HEK293 (cell line): ENCODE measurements around the gene MAML2.

Experiments
- CTCF ChIA-PET: fragments of 350-600 bp; formaldehyde crosslinking; extraction: SDS; loops from one replicate; lab custom pipeline; 2021; ENCODE audit warnings: antibody characterized with exemption; lab: Yijun Ruan, JAX
- POLR2A ChIA-PET: fragments of 300-600 bp; formaldehyde crosslinking; extraction: SDS; loops from one replicate; lab custom pipeline; 2020; ENCODE audit warnings: antibody characterized with exemption, inconsistent platforms; lab: Yijun Ruan, JAX
- H3K27ac ChIP-seq: fragments of 200-500 bp; sonication (Bioruptor generic); 2 replicates; pipeline ENCODE4 v1.5.1; 2014; ENCODE audit warnings: low read depth, low read length, control low read depth, inconsistent platforms; ENCODE audit errors: extremely low read depth
- H3K36me3 ChIP-seq, 2 experiments: fragments of 200-500 bp in 1 of 2; sonication (Bioruptor generic) in 1 of 2; 1 replicate in 1 of 2; 2 replicates in 1 of 2; pipeline ENCODE4 v1.5.1; 2014 to 2017; ENCODE audit warnings: inconsistent platforms in 2 of 2, low read length in 2 of 2; ENCODE audit not compliant: control insufficient read depth in 2 of 2, insufficient read depth in 1 of 2
- H3K4me1 ChIP-seq: fragments of 200-500 bp; sonication (Bioruptor generic); 2 replicates; pipeline ENCODE4 v1.5.1; 2014; ENCODE audit warnings: mild to moderate bottlenecking, low read length, inconsistent platforms; ENCODE audit not compliant: control insufficient read depth, insufficient read depth
- H3K4me3 ChIP-seq: 2 replicates; pipeline ENCODE4 v1.5.1; 2011; ENCODE audit warnings: low read depth, mild to moderate bottlenecking, control low read depth, low read length, moderate library complexity
- H3K9me3 ChIP-seq: fragments of 200-500 bp; sonication (Bioruptor generic); 2 replicates; pipeline ENCODE4 v1.5.1; 2014; ENCODE audit warnings: low read depth, low read length, inconsistent platforms; ENCODE audit not compliant: control insufficient read depth, insufficient read depth
- EGR2 ChIP-seq: fragments of 450-650 bp; formaldehyde crosslinking; IDR thresholded peaks from 2 replicates; pipeline ENCODE4 v1.5.1; 2016; ENCODE audit warnings: low read depth, missing biosample characterization, missing genetic modification characterization
- GLIS2 ChIP-seq: fragments of 450-650 bp; formaldehyde crosslinking; IDR thresholded peaks from 2 replicates; pipeline ENCODE4 v1.5.1; 2016; ENCODE audit warnings: missing biosample characterization, missing genetic modification characterization
- HIC1 ChIP-seq: fragments of 450-650 bp; formaldehyde crosslinking; IDR thresholded peaks from 2 replicates; pipeline ENCODE4 v1.5.1; 2016; ENCODE audit warnings: missing biosample characterization, missing genetic modification characterization
- HOXD13 ChIP-seq: sonication (generic); formaldehyde crosslinking; IDR thresholded peaks from 2 replicates; pipeline ENCODE4 v1.8.0; 2022; ENCODE audit warnings: missing genetic modification reagents, borderline replicate concordance
- KLF10 ChIP-seq: fragments of 450-650 bp; IDR thresholded peaks from 2 replicates; pipeline ENCODE4 v1.5.1; 2018; ENCODE audit warnings: missing biosample characterization, mild to moderate bottlenecking, missing genetic modification characterization
- KLF16 ChIP-seq: fragments of 450-650 bp; formaldehyde crosslinking; IDR thresholded peaks from 2 replicates; pipeline ENCODE4 v1.5.1; 2017; ENCODE audit warnings: missing biosample characterization, missing genetic modification characterization
- PRDM10 ChIP-seq: fragments of 450-650 bp; formaldehyde crosslinking; IDR thresholded peaks from 2 replicates; pipeline ENCODE4 v1.5.1; 2016; ENCODE audit warnings: missing biosample characterization, missing genetic modification characterization
- TRIM28 ChIP-seq: IDR thresholded peaks from 2 replicates; pipeline ENCODE4 v1.6.1; 2011; ENCODE audit warnings: low read length, control low read depth, borderline replicate concordance
- ZBTB1 ChIP-seq: fragments of 450-650 bp; formaldehyde crosslinking; IDR thresholded peaks from 2 replicates; pipeline ENCODE4 v1.5.1; 2016; ENCODE audit warnings: missing biosample characterization, missing genetic modification characterization
- ZNF132 ChIP-seq: fragments of 450-650 bp; formaldehyde crosslinking; IDR thresholded peaks from 2 replicates; pipeline ENCODE4 v1.5.1; 2017; ENCODE audit warnings: missing biosample characterization, missing genetic modification characterization, borderline replicate concordance
- ZNF202 ChIP-seq: fragments of 450-650 bp; formaldehyde crosslinking; IDR thresholded peaks from 2 replicates; pipeline ENCODE4 v1.5.1; 2016; ENCODE audit warnings: missing biosample characterization, missing genetic modification characterization, borderline replicate concordance
- ZNF221 ChIP-seq: fragments of 450-650 bp; formaldehyde crosslinking; IDR thresholded peaks from 2 replicates; pipeline ENCODE4 v1.5.1; 2017; ENCODE audit warnings: missing biosample characterization, missing genetic modification characterization, borderline replicate concordance
- ZNF239 ChIP-seq: fragments of 450-650 bp; formaldehyde crosslinking; IDR thresholded peaks from 2 replicates; pipeline ENCODE4 v1.5.1; 2016; ENCODE audit warnings: missing biosample characterization, missing genetic modification characterization
- ZNF248 ChIP-seq: fragments of 450-650 bp; formaldehyde crosslinking; IDR thresholded peaks from 2 replicates; pipeline ENCODE4 v1.5.1; 2017; ENCODE audit warnings: missing biosample characterization, missing genetic modification characterization
- ZNF335 ChIP-seq: fragments of 450-650 bp; formaldehyde crosslinking; conservative IDR thresholded peaks from 2 replicates; pipeline ENCODE4 v1.5.1; 2016; ENCODE audit warnings: missing biosample characterization, missing genetic modification characterization
- ZNF341 ChIP-seq: fragments of 450-650 bp; formaldehyde crosslinking; IDR thresholded peaks from 2 replicates; pipeline ENCODE4; 2016; ENCODE audit warnings: low read depth, missing biosample characterization, missing genetic modification characterization
- ZNF426 ChIP-seq: fragments of 450-650 bp; formaldehyde crosslinking; IDR thresholded peaks from 2 replicates; pipeline ENCODE4 v1.5.1; 2017; ENCODE audit warnings: missing biosample characterization, missing genetic modification characterization, mild to moderate bottlenecking, inconsistent platforms, moderate library complexity
- ZNF521 ChIP-seq: fragments of 450-650 bp; formaldehyde crosslinking; IDR thresholded peaks from 2 replicates; pipeline ENCODE4 v1.5.1; 2017; ENCODE audit warnings: missing biosample characterization, mild to moderate bottlenecking, missing genetic modification characterization
- ZNF560 ChIP-seq: fragments of 450-650 bp; formaldehyde crosslinking; IDR thresholded peaks from 2 replicates; pipeline ENCODE4 v1.5.1; 2017; ENCODE audit warnings: missing biosample characterization, missing genetic modification characterization, borderline replicate concordance
- ZNF571 ChIP-seq: fragments of 450-650 bp; formaldehyde crosslinking; IDR thresholded peaks from 2 replicates; pipeline ENCODE4 v1.5.0; 2017; ENCODE audit warnings: missing biosample characterization, missing genetic modification characterization
- ZNF621 ChIP-seq: fragments of 450-650 bp; formaldehyde crosslinking; IDR thresholded peaks from 2 replicates; pipeline ENCODE4 v1.5.1; 2017; ENCODE audit warnings: missing biosample characterization, missing genetic modification characterization
- ZNF623 ChIP-seq: fragments of 450-650 bp; formaldehyde crosslinking; IDR thresholded peaks from 2 replicates; pipeline ENCODE4 v1.5.1; 2016; ENCODE audit warnings: missing biosample characterization, missing genetic modification characterization
- ZNF654 ChIP-seq: fragments of 450-650 bp; formaldehyde crosslinking; IDR thresholded peaks from 2 replicates; pipeline ENCODE4 v1.5.1; 2016; ENCODE audit warnings: low read depth, missing biosample characterization, missing genetic modification characterization
- ZNF843 ChIP-seq: fragments of 450-650 bp; formaldehyde crosslinking; IDR thresholded peaks from 2 replicates; pipeline ENCODE4 v1.5.1; 2016; ENCODE audit warnings: missing biosample characterization, missing genetic modification characterization
- TF ChIP-seq, protein P1 (sequence below): fragments of 450-650 bp; formaldehyde crosslinking; IDR thresholded peaks from 2 replicates; pipeline ENCODE4 v1.5.1; 2016; ENCODE audit warnings: missing biosample characterization, missing genetic modification characterization, low read depth

The MAML2 gene

DNA sequence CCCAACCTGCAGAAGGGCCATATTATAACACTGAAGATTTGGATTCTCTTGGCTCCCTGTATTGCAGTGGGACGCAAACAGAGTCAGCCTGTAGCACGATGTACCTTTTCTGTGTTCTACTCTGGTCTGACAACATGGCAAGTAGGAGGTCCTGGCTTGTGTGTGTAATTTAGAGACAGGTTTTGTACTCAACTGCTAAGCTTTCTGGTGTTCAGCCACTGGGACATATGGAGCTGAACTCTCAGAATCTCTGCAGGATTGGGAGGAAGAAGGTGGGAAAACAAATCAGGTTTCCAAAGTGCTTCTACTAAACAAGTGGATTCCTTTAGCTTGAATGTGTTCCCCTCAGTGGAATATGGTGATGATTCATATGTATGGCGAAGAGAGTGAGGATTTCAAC, 226.6 kb downstream of the MAML2 start:
- Histone ChIP-seq H3K4me3 (no peak overlapping the region), H3K27ac (no peak overlapping the region), H3K36me3 (no peaks in the 10 kb centered on the region), H3K9me3 (no peaks in the 10 kb centered on the region), H3K4me1 (no peaks in the 10 kb centered on the region)
- TF ChIP-seq ZNF202 (tag by site-specific recombination) = no peak
- TF ChIP-seq ZNF239 (tag by site-specific recombination) = no peak
- TF ChIP-seq ZNF654 = no peak
- no peak for TF ChIP-seq HIC1 (tag by site-specific recombination)
- TF ChIP-seq ZNF571 (tag by site-specific recombination) = no peak
- no peak for TF ChIP-seq EGR2 (tag by site-specific recombination)
- TF ChIP-seq ZNF621 = no peak
- TF ChIP-seq KLF16 (tag by site-specific recombination) = no peak
- TF ChIP-seq ZNF341 = no peak
- TF ChIP-seq ZNF221 (tag by site-specific recombination) = no peak
- TF ChIP-seq, protein P1, sequence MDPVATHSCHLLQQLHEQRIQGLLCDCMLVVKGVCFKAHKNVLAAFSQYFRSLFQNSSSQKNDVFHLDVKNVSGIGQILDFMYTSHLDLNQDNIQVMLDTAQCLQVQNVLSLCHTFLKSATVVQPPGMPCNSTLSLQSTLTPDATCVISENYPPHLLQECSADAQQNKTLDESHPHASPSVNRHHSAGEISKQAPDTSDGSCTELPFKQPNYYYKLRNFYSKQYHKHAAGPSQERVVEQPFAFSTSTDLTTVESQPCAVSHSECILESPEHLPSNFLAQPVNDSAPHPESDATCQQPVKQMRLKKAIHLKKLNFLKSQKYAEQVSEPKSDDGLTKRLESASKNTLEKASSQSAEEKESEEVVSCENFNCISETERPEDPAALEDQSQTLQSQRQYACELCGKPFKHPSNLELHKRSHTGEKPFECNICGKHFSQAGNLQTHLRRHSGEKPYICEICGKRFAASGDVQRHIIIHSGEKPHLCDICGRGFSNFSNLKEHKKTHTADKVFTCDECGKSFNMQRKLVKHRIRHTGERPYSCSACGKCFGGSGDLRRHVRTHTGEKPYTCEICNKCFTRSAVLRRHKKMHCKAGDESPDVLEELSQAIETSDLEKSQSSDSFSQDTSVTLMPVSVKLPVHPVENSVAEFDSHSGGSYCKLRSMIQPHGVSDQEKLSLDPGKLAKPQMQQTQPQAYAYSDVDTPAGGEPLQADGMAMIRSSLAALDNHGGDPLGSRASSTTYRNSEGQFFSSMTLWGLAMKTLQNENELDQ (tag by site-specific recombination) = no peak
- TF ChIP-seq ZNF560 = no peak
- no peak for TF ChIP-seq ZNF521 (tag by site-specific recombination)
- ChIA-PET POLR2A (no interaction called here), CTCF (interaction anchor here (0.7 to 1.6 kb wide), 2 partner anchors 14 to 16 kb away, joined by 3 read pairs; no protein-coding TSS in a partner anchor)

DNA sequence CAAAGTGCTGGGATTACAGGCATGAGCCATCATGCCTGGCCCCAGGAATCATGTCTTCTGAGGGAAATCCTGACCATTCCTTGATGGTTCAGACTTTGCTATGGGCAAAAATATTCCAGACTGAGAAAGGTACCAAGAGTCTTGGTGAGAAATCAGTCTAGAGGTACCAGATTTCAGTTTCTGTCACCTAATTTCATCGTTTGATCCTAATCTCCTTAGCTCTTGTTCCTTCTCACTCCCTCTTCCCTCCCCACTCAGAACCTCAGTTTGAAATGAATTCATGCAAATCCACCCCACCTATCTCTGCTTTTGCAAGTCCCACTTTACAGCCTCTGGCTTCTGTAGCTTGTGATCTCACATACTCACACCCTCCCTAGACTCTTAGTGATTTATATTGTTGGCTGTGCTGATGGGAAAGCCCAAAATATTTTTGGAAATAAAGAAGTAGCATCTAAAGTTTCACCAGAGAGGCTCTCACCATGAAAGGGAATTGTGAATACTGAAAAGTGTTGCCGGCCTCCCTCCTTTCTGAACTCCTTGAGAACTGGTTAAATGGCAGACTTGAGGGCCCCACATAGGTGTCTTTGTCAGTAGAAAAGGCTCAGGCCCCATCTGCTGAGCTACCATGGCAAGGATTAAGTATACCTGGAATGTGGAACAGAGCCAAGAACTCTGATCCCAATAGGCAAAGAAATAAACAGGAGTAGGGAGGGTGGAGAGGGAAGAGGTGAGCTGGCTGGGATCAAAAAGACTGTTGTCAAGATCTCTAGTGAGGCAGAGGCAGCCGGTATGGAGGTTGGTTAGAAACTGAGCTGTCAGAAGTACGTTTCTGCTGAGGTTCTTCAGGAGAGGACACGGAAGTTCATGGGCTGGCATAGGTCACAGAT, 228.6 kb downstream of the MAML2 start:
- ChIA-PET POLR2A (no interaction called here), CTCF (interaction anchor here (0.8 to 1.2 kb wide), 2 partner anchors 34 to 127 kb away, joined by 3 read pairs; no protein-coding TSS in a partner anchor)
- no peak overlapping the region for H3K4me3 ChIP-seq

More for the DNA sequence above, 228.6 kb downstream of the MAML2 start:
- TF ChIP-seq ZNF623 (tag by site-specific recombination) = no peak
- no peak for TF ChIP-seq ZBTB1
- no peak for TF ChIP-seq ZNF426 (tag by site-specific recombination)
- no peak for TF ChIP-seq ZNF248 (tag by site-specific recombination)
- no peak for TF ChIP-seq ZNF843 (tag by site-specific recombination)
- TF ChIP-seq TRIM28 = no peak
- no peak for TF ChIP-seq HOXD13 (CRISPR knock-in tag)
- TF ChIP-seq PRDM10 = peak; percentile 47; the same call in 1 of the 2 replicates
- no peak for TF ChIP-seq ZNF132 (tag by site-specific recombination)
- no peak for TF ChIP-seq GLIS2
- 0 out of 2 replicates have a peak, but pooled peaks have one; percentile 18 for TF ChIP-seq ZNF335 (tag by site-specific recombination)
- no peak for TF ChIP-seq KLF10 (tag by site-specific recombination)
- H3K4me1 ChIP-seq = no peaks in the 10 kb centered on the region
- H3K36me3 ChIP-seq = no peaks in the 10 kb centered on the region
- H3K9me3 ChIP-seq = no peaks in the 10 kb centered on the region
- no peak overlapping the region for H3K27ac ChIP-seq
